Stimulated activated CD4-positive, alpha-beta T cell treated with anti-CD3 and anti-CD28 coated beads, Interleukin-1b, Interleukin-23, amount 100 ng/mL, for 1 hour (primary cell): Measurements from ENCODE around the gene ANOS1.
"Not testable (repeated sequence)": the region's sequence is repeated elsewhere in the genome, so short reads cannot be mapped to it uniquely, and the experiment has no call there.

ENCODE experiments used
- DNase-seq, 2 donors: peaks; one replicate each; pipeline ENCODE4 v3.0.0-alpha.2; 2020; ENCODE audit warnings: low read depth in 2 of 2

The ANOS1 gene

GRCh38 chrX:8629871-8630270 lies 102.1 kb downstream of the ANOS1 start:
- no peak for DNase-seq

GRCh38 chrX:8627796-8628195 lies 104.1 kb downstream of the ANOS1 start:
- DNase-seq = no peak

GRCh38 chrX:8607326-8607725 lies 124.6 kb downstream of the ANOS1 start:
- DNase-seq = no peak

GRCh38 chrX:8604131-8604530 lies 127.8 kb downstream of the ANOS1 start:
- no peak for DNase-seq

GRCh38 chrX:8591501-8591900 lies 140.4 kb downstream of the ANOS1 start:
- no peak for DNase-seq

GRCh38 chrX:8586953-8587352 lies 145.0 kb downstream of the ANOS1 start:
- DNase-seq = no peak

- DNase-seq = no peak
These were observed 152.3 kb downstream of the ANOS1 start for GRCh38 chrX:8579602-8580001.

- DNase-seq = no peak
These were observed 155.1 kb downstream of the ANOS1 start for GRCh38 chrX:8576821-8577220.

- no peak for DNase-seq
These were observed 166.2 kb downstream of the ANOS1 start for GRCh38 chrX:8565729-8566128.

- no peak for DNase-seq
These were observed 183.5 kb downstream of the ANOS1 start for GRCh38 chrX:8548446-8548845.

GRCh38 chrX:8546715-8547114 lies 185.2 kb downstream of the ANOS1 start:
- DNase-seq = no peak

GRCh38 chrX:8520791-8521190 lies 211.1 kb downstream of the ANOS1 start:
- DNase-seq = no peak

GRCh38 chrX:8520178-8520577 lies 211.8 kb downstream of the ANOS1 start:
- DNase-seq = no peak

- no peak for DNase-seq
These were observed 227.5 kb downstream of the ANOS1 start for GRCh38 chrX:8504451-8504850.

GRCh38 chrX:8502101-8502500 lies 229.8 kb downstream of the ANOS1 start:
- DNase-seq = not testable (repeated sequence)

- DNase-seq = no peak
These were observed 231.7 kb downstream of the ANOS1 start for GRCh38 chrX:8500203-8500602.

- not testable (repeated sequence) for DNase-seq
These were observed 236.9 kb downstream of the ANOS1 start for GRCh38 chrX:8495036-8495435.

- no peak for DNase-seq
These were observed 247.5 kb downstream of the ANOS1 start for GRCh38 chrX:8484360-8484949.
